ENCODE results near the gene TJP2.

The TJP2 gene

DNA sequence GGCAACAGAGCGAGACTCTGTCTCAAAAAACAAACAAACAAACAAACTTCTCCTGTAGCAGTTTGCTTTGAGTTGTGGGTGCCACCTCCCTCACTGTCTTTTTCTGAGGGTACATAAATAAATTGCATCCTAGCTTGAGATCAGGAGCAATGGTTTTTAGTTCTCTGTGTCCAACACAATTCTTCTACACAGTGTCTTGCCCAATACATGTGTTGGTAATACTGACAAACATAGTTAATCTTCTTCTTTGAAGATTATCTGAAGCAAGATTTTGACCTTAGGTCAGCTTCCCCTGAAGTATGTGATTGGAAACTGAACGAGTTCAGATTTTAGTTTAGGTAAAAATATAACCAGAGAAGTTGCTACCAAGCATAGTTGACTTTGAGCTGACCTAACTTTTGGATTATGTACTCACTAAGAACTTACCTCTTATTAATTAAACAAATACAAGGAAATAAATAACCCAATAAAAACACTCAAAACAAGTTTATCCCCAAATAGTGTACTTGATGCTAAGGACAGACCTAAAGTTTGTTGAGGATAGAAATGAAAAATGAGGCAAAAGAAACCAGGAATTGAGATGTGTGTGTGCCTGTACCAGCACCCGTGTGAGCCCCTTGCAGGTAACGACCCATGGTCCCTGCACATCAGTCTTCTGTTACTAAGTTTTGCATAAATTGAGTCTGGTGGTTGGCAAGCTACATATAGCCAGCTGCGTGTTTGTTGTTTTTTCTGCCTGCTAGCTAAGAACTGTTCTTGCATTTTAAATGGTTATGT, 16.2 kb downstream of the TJP2 start:
- no peak overlapping the region for H3K4me3 Mint-ChIP-seq
- TF ChIP-seq, protein P1, sequence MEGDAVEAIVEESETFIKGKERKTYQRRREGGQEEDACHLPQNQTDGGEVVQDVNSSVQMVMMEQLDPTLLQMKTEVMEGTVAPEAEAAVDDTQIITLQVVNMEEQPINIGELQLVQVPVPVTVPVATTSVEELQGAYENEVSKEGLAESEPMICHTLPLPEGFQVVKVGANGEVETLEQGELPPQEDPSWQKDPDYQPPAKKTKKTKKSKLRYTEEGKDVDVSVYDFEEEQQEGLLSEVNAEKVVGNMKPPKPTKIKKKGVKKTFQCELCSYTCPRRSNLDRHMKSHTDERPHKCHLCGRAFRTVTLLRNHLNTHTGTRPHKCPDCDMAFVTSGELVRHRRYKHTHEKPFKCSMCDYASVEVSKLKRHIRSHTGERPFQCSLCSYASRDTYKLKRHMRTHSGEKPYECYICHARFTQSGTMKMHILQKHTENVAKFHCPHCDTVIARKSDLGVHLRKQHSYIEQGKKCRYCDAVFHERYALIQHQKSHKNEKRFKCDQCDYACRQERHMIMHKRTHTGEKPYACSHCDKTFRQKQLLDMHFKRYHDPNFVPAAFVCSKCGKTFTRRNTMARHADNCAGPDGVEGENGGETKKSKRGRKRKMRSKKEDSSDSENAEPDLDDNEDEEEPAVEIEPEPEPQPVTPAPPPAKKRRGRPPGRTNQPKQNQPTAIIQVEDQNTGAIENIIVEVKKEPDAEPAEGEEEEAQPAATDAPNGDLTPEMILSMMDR (IDR thresholded peaks at IDR 0.05; ENCODE audit: unreplicated experiment in 3 of 3) = no peak
- H3K27ac Mint-ChIP-seq = peak overlapping the region; percentile 15 to 27 (median 20)
- H3K9me3 Mint-ChIP-seq = no peaks in the 10 kb centered on the region
- no peaks in the 10 kb centered on the region for H3K36me3 Mint-ChIP-seq (ENCODE audit: low read depth)
- H3K27me3 Mint-ChIP-seq (ENCODE audit: low read depth) = no peaks in the 10 kb centered on the region
- peaks cover 41% of the 10 kb centered on the region for H3K4me1 Mint-ChIP-seq

DNA sequence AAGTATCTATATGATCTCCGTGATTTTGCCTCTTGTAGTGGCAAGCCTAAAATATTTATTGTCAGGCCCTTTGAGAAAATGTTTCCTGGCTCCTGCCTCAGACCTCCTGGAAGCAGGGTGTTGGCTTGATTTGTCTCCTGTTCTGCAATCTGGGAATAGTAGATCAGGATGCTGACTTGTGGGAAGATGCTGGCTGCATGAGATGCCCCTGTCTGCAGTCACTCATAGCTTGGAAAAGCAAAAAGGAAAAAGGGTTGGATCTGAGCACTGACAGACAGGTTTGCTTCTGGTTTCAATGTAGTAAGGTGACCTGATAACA, 16.7 kb downstream of the TJP2 start:
- no peak overlapping the region for H3K4me3 Mint-ChIP-seq
- H3K27me3 Mint-ChIP-seq (ENCODE audit: low read depth) = no peaks in the 10 kb centered on the region
- H3K4me1 Mint-ChIP-seq = peaks cover 38% of the 10 kb centered on the region
- TF ChIP-seq, protein P1 (IDR thresholded peaks at IDR 0.05; ENCODE audit: unreplicated experiment in 3 of 3) = no peak
- H3K36me3 Mint-ChIP-seq (ENCODE audit: low read depth) = no peaks in the 10 kb centered on the region
- no peaks in the 10 kb centered on the region for H3K9me3 Mint-ChIP-seq
- H3K27ac Mint-ChIP-seq = peak overlapping the region; percentile 15 to 27 (median 20)

DNA sequence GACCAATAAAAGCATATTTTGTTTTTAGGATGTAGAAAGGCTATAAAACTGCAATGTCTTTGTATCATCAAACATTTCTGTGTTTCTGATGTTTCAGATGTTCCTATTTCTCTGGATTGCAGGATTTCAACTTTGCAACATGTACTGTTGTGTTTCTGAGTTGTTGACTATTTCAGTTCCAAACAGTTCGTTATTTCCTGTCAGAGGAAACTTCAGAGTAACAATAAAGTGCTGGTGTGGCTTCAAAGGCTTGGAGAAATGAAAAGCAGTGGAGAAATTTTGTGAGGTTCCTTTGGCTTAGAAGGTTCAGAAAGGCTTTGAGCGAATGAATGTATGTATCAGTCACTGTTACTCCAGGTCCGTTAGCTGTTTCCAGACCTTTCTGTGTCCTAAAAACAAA, 17.2 kb downstream of the TJP2 start:
- Mint-ChIP-seq H3K27me3 (ENCODE audit: low read depth) (no peaks in the 10 kb centered on the region), H3K4me1 (peaks cover 34% of the 10 kb centered on the region), H3K36me3 (ENCODE audit: low read depth) (no peaks in the 10 kb centered on the region), H3K9me3 (no peaks in the 10 kb centered on the region), H3K4me3 (no peak overlapping the region), H3K27ac (peak overlapping the region in 2 of 3 experiments; percentile 15 to 27)
- TF ChIP-seq, protein P1 (IDR thresholded peaks at IDR 0.05; ENCODE audit: unreplicated experiment in 3 of 3) = no peak

DNA sequence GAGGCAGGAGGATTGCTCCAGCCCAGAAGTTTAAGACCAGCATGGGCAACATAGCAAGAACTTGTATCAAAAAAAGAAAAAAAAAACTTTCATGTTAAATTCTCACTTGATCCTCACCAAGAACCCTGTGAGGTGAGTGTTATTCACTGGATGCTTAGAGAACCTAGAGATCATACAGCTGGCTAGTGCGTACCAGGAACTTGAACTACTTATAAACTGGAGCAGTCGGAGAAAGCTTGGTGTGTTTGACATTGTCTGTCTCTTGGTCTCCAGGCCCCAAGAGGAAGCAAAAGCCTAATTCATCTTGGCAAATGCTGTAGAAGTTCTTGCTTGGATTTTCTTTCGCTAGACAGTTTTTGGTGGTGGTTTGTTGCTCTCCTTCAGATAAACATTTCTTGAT, 18.1 kb downstream of the TJP2 start:
- no peak overlapping the region for H3K27ac Mint-ChIP-seq
- H3K4me1 Mint-ChIP-seq = peaks cover 24% of the 10 kb centered on the region
- no peaks in the 10 kb centered on the region for H3K27me3 Mint-ChIP-seq (ENCODE audit: low read depth)
- H3K9me3 Mint-ChIP-seq = no peaks in the 10 kb centered on the region
- TF ChIP-seq, protein P1 (IDR thresholded peaks at IDR 0.05; ENCODE audit: unreplicated experiment in 3 of 3) = no peak
- no peak overlapping the region for H3K4me3 Mint-ChIP-seq
- H3K36me3 Mint-ChIP-seq (ENCODE audit: low read depth) = no peaks in the 10 kb centered on the region

DNA sequence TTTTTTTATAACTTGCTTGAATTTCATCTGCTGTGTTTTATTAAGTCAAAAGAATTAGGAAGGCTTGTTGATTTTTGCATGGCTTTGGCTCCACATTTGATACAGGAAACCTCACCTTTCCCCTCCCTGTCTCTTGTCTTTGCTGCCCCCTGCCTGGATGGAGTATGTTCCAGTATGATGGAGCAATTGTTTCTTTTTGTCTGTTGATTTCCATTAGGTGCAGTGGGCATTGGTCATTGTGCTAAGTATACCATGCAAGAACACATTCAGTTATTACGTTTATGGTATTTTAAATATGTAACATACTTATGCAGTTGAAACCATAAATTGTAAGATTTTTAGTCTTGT, 19.6 kb downstream of the TJP2 start:
- H3K9me3 Mint-ChIP-seq = no peaks in the 10 kb centered on the region
- TF ChIP-seq, protein P1 (IDR thresholded peaks at IDR 0.05; ENCODE audit: unreplicated experiment in 3 of 3) = no peak
- peaks cover 12% of the 10 kb centered on the region for H3K4me1 Mint-ChIP-seq
- no peaks in the 10 kb centered on the region for H3K27me3 Mint-ChIP-seq (ENCODE audit: low read depth)
- H3K36me3 Mint-ChIP-seq (ENCODE audit: low read depth) = no peaks in the 10 kb centered on the region
- no peak overlapping the region for H3K27ac Mint-ChIP-seq
- no peak overlapping the region for H3K4me3 Mint-ChIP-seq

DNA sequence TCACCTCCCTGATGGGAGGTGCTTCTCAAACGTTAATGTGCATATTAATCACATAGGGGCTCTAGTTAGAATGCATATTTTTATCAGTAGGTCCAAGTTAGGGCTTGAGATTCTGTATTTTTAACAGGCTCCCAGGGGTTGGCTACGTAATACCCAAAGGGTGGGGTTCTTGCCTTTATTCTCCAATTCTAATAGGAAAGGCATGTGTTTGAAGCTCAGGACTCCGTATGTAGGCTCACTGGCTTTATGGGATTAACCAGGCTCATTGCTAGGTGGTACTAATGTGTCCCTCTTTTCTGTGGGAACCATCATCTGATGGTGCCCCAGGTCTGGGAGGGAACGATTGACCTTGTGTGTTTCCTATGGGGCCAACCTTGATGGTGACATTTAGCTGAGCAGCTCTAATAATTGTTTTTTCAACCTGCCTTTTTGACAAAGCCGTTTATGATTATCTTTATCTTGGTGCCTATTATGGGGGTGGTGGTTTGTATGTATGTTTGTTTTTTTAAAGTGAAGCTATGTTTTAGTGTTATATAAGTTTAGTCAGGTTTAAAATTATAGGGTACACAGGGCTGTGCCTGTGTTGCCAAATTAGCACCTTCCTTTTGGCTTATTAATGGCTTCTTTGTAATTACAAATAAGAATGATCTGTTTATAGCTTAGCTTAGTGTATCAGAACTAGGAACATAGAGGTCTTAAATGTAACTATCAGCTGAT, 20.8 kb downstream of the TJP2 start:
- TF ChIP-seq, protein P1 (IDR thresholded peaks at IDR 0.05; ENCODE audit: unreplicated experiment in 3 of 3) = no peak
- Mint-ChIP-seq H3K9me3 (no peaks in the 10 kb centered on the region), H3K4me3 (no peak overlapping the region), H3K36me3 (ENCODE audit: low read depth) (no peaks in the 10 kb centered on the region), H3K4me1 (peaks cover 12% of the 10 kb centered on the region), H3K27ac (no peak overlapping the region), H3K27me3 (ENCODE audit: low read depth) (no peaks in the 10 kb centered on the region)

Data from nephron (organoid).